ENCODE data around the gene SOWAHD.
"Not testable (repeated sequence)": the region's sequence is repeated elsewhere in the genome, so short reads cannot be mapped to it uniquely, and the experiment has no call there.

The SOWAHD gene

DNA sequence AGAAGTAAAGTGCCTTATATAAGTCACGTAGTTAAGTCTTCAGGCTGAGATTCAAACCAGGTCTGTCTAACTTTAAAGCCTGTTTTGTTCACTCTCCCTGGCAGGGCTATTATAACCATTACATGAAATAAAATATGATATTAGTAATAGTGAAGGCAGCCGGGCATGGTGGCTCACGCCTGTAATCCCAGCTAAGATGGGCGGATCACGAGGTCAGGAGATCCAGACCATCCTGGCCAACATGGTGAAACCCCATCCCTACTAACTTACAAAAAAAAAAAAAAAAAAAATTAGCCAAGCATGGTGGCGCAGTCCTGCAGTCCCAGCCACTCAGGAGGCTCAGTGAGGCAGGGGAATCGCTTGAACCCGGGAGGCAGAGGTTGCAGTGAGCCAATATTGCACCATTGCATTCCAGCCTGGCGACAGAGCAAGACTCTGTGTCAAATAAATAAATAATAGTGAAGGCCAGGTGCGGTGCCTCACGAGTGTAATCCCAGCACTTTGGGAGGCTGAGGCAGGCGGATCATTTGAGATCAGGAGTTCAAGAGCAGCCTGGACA, 22.1 kb upstream of the SOWAHD start:
- Histone ChIP-seq H3K27ac (no peak overlapping the region), H3K4me1 (ENCODE audit: control insufficient read depth in 1 of 2, insufficient read depth in 1 of 2, low read depth in 1 of 2, low read length in 1 of 2) (peaks cover 0 to 7% of the 10 kb centered on the region in 2 experiments), H3K36me3 (no peaks in the 10 kb centered on the region), H3K27me3 (no peaks in the 10 kb centered on the region), H3K4me3 (ENCODE audit: low read depth in 1 of 2, low read length in 1 of 2) (no peak overlapping the region), H3K9me3 (no peaks in the 10 kb centered on the region)
- TF ChIP-seq, protein P1, sequence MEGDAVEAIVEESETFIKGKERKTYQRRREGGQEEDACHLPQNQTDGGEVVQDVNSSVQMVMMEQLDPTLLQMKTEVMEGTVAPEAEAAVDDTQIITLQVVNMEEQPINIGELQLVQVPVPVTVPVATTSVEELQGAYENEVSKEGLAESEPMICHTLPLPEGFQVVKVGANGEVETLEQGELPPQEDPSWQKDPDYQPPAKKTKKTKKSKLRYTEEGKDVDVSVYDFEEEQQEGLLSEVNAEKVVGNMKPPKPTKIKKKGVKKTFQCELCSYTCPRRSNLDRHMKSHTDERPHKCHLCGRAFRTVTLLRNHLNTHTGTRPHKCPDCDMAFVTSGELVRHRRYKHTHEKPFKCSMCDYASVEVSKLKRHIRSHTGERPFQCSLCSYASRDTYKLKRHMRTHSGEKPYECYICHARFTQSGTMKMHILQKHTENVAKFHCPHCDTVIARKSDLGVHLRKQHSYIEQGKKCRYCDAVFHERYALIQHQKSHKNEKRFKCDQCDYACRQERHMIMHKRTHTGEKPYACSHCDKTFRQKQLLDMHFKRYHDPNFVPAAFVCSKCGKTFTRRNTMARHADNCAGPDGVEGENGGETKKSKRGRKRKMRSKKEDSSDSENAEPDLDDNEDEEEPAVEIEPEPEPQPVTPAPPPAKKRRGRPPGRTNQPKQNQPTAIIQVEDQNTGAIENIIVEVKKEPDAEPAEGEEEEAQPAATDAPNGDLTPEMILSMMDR (IDR thresholded peaks at IDR 0.05): no peak

DNA sequence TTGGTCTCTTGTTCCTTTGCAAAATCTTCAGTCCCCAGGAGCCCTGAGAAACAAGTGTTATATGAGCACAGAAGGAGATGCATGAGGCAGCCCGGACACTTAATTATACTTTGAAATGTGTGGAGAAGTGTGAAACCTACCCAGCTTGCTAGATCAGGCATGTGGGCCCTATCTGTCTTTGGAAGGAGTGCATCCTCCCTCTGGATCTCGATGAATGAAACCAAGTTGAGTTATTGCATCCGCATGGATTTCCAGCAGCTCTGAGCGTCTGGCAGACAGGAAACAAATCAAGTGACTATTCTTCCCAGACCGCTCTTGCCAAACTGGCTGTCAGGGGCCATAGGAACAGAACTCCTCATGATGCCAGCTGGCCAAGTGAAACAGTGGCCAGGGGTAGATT, 19.6 kb upstream of the SOWAHD start:
- no peak overlapping the region for H3K4me3 ChIP-seq (ENCODE audit: low read depth in 1 of 2, low read length in 1 of 2)
- peaks cover 0 to 7% of the 10 kb centered on the region in 2 experiments for H3K4me1 ChIP-seq (ENCODE audit: control insufficient read depth in 1 of 2, insufficient read depth in 1 of 2, low read depth in 1 of 2, low read length in 1 of 2)
- H3K27me3 ChIP-seq: no peaks in the 10 kb centered on the region
- TF ChIP-seq, protein P1 (IDR thresholded peaks at IDR 0.05): no peak
- H3K27ac ChIP-seq: no peak overlapping the region
- H3K9me3 ChIP-seq: no peaks in the 10 kb centered on the region
- H3K36me3 ChIP-seq: no peaks in the 10 kb centered on the region

DNA sequence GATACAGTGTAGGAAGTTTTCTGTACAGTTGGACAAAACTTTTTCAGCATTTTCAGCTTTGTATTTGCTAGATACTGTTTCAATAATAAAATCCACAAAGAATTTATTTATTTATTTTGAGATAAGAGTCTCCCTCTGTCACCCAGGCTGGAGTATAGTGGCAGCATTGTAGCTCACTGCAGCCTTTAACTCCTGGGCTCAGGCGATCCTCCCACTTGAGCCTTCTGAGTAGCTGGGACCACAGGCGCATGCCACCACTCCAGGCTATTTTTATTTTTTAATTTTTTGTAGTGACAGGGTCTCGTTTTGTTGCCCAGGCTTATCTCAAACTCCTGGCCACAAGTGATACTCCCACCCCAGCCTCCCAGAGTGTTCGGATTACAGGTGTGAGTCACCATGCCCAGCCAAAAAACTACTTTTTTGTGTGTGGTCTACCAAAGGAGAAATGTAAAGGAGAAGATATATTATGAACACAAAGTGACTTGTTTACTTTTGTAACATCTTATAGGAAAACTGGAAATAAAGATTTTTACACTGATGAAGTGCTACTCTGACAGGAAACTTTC, 13.0 kb upstream of the SOWAHD start:
- Histone ChIP-seq H3K4me1 (ENCODE audit: control insufficient read depth in 1 of 2, insufficient read depth in 1 of 2, low read depth in 1 of 2, low read length in 1 of 2) (peaks cover 12 to 17% of the 10 kb centered on the region in 2 experiments), H3K4me3 (ENCODE audit: low read depth in 1 of 2, low read length in 1 of 2) (no peak overlapping the region), H3K27me3 (no peaks in the 10 kb centered on the region), H3K36me3 (no peaks in the 10 kb centered on the region), H3K9me3 (no peaks in the 10 kb centered on the region), H3K27ac (no peak overlapping the region)
- TF ChIP-seq, protein P1 (IDR thresholded peaks at IDR 0.05): no peak

DNA sequence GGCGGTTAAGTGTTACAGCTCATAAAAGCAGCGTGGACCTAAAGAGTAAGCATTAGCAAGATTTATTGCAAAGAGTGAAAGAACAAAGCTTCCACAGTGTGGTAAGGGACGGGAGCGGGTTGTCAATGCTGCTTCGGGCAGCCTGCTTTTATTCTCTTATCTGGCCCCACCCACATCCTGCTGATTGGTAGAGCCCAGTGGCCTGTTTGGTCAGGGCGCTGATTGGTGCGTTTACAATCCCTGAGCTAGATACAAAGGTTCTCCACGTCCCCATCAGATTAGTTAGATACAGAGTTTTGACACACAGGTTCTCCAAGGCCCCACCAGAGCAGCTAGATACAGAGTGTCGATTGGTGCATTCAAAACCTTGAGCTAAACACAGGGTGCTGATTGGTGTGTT, 8.3 kb upstream of the SOWAHD start:
- H3K27me3 ChIP-seq; H3K4me3 ChIP-seq (ENCODE audit: low read depth in 1 of 2, low read length in 1 of 2); H3K9me3 ChIP-seq; H3K27ac ChIP-seq; H3K36me3 ChIP-seq: not testable (repeated sequence)
- H3K4me1 ChIP-seq (ENCODE audit: control insufficient read depth in 1 of 2, insufficient read depth in 1 of 2, low read depth in 1 of 2, low read length in 1 of 2): peaks cover 24 to 31% of the 10 kb centered on the region in 2 experiments

DNA sequence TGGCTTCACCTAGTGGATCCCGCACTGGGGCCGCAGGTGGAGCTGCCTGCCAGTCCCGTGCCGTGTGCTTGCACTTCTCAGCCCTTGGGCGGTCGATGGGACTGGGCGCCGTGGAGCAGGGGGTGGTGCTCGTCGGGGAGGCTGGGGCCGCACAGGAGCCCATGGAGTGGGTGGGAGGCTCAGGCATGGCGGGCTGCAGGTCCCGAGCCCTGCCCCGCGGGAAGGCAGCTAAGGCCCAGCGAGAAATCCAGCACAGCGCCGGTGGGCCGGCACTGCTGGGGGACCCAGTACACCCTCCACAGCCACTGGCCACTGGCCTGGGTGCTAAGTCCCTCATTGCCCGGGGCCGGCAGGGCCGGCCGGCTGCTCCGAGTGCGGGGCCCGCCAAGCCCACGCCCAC, 7.6 kb upstream of the SOWAHD start:
- H3K36me3 ChIP-seq; H3K27me3 ChIP-seq; H3K27ac ChIP-seq; H3K4me3 ChIP-seq (ENCODE audit: low read depth in 1 of 2, low read length in 1 of 2); H3K9me3 ChIP-seq: not testable (repeated sequence)
- peaks cover 27 to 37% of the 10 kb centered on the region in 2 experiments for H3K4me1 ChIP-seq (ENCODE audit: control insufficient read depth in 1 of 2, insufficient read depth in 1 of 2, low read depth in 1 of 2, low read length in 1 of 2)

DNA sequence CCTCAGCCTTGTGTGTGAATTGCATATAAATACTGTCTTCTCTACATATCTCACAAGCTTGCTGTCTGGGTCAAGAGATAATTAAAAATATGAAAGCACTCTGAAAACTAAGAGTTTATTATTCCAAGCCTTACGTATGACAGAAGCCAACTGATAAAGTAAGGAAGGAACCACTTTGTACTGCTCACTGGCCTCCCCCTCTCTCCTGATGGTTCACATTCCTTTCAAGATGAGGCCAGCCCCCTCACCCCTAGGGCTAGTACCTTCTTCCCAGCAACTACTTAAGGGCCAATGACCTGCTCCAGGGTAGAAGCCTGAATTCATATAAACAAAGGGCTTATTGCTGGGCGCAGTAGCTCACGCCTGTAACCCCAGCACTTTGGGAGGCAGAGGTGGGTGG, 5.4 kb upstream of the SOWAHD start:
- Histone ChIP-seq H3K27ac (peak overlapping the region; percentile 13), H3K9me3 (no peaks in the 10 kb centered on the region), H3K27me3 (no peaks in the 10 kb centered on the region), H3K4me3 (ENCODE audit: low read depth in 1 of 2, low read length in 1 of 2) (no peak overlapping the region), H3K4me1 (ENCODE audit: control insufficient read depth in 1 of 2, insufficient read depth in 1 of 2, low read depth in 1 of 2, low read length in 1 of 2) (peaks cover 37 to 43% of the 10 kb centered on the region in 2 experiments), H3K36me3 (no peaks in the 10 kb centered on the region)
- TF ChIP-seq, protein P1 (IDR thresholded peaks at IDR 0.05): no peak
